Measurements from ENCODE around the gene GPALPP1.
"Not testable (repeated sequence)": the region's sequence is repeated elsewhere in the genome, so short reads cannot be mapped to it uniquely, and the experiment has no call there.

Gene GPALPP1, protein sequence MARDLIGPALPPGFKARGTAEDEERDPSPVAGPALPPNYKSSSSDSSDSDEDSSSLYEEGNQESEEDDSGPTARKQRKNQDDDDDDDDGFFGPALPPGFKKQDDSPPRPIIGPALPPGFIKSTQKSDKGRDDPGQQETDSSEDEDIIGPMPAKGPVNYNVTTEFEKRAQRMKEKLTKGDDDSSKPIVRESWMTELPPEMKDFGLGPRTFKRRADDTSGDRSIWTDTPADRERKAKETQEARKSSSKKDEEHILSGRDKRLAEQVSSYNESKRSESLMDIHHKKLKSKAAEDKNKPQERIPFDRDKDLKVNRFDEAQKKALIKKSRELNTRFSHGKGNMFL

GRCh38 chr13:44989071-44989889 is at the start of gene GPALPP1, which contains the start of gene NUFIP1:
TSS of gene GPALPP1 (plus strand) at chr13:44989538. CDS start at chr13:44989655, 117 bp downstream.
TSS of gene NUFIP1 (minus strand) at chr13:44989471. CDS start at chr13:44989436, 35 bp downstream.
- DNase-seq (ENCODE audit: low spot score), result peak; percentile 96

DNA sequence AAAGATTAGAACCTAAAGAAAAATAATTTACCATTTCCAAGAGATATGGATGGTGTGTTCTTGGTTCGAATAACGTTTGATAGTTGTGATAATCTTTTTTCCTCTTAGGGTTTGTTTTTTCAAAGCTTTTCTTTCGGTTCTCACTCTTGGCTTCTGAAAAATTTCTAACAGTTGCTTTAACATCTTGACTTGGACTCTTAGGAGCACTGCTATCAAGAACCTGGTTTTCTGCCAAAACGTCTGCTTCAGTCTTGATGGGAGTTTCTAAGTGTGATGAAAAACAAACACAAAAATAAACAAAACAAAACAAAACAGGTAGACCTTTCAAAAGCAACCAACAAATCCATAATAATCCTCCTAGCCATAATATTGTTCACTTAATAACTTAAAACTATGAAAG is 45.9 kb upstream of the GPALPP1 start:
- not testable (repeated sequence) for DNase-seq (ENCODE audit: low spot score)

DNA sequence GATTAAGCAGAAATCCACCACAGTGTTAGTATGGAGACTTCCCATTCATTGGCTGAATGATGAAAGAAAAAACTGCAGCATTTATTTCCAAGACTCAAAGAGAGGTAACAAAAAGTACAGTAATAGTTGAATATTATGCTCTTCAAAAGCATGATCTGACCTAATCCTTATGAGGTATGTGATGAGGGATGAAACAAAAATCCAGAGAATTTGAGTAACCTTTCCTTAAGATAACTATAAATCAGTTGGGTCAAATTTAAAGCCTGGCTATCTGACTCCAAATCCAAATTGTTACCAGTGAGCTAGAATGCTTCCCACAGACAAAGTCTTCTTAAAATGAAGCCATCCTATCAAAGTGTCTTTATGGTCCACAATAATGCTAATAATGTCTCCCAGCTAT is 38.2 kb upstream of the GPALPP1 start:
- DNase-seq (ENCODE audit: low spot score), result no peak

DNA sequence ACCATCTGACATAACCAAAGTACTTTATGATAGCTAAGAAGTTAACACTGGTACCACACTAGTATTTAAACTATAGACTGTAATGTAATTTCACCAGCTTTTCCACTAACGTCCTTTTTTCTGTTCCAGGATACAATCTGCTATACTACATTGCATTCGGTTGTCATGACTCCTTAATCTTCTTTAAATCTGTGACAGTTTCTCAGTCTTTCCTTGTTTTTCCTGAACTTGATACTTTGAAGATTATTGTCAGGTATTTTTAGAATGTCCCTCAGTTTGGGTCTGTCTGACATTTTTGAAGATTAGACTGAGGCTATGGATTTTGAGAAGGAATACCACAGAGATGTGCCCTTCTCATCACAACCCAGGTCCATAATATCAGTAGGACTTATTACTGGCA is 36.7 kb upstream of the GPALPP1 start:
- no peak for DNase-seq (ENCODE audit: low spot score)

DNA sequence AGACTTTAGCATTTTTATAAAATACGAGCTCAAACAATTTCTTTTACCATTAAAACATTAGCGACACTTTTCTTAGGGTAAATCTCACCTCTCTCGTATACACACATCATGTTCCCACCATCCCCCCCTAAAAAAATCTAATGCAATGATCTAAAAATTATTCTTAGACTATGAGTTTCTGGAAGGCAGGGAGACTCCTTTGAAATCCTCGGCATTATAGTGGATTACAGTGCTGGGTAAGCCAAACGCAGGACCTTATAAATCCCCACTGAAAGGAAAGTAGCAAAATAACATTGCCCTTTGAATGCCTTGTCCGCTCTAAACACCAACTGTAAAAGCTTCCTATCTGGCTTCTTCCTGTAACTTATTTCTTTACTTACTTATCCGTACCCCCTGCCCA is 35.1 kb upstream of the GPALPP1 start:
- DNase-seq (ENCODE audit: low spot score), result no peak

DNA sequence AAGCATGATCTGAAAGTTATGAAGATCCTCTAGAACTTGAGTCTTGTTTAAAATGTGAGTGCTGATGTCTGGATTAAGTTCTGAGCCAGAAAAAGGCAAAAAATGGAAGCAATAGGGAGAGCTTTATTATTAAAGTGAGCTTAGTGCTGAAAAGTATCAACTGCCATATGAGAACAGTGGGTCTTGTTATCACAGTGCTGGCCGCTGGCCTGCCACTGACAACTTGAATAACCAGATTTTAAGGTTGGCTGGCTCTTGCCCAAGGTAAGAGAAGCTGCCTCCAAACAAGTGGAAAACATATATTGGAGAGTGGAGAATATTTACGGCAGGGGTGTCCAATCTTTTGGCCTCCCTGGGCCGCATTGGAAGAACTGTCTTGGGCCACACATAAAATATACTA is 33.9 kb upstream of the GPALPP1 start:
- no peak for DNase-seq (ENCODE audit: low spot score)

- DNase-seq (ENCODE audit: low spot score), result no peak
Measured at GRCh38 chr13:44961997-44962396, 27.3 kb upstream of the GPALPP1 start.

DNA sequence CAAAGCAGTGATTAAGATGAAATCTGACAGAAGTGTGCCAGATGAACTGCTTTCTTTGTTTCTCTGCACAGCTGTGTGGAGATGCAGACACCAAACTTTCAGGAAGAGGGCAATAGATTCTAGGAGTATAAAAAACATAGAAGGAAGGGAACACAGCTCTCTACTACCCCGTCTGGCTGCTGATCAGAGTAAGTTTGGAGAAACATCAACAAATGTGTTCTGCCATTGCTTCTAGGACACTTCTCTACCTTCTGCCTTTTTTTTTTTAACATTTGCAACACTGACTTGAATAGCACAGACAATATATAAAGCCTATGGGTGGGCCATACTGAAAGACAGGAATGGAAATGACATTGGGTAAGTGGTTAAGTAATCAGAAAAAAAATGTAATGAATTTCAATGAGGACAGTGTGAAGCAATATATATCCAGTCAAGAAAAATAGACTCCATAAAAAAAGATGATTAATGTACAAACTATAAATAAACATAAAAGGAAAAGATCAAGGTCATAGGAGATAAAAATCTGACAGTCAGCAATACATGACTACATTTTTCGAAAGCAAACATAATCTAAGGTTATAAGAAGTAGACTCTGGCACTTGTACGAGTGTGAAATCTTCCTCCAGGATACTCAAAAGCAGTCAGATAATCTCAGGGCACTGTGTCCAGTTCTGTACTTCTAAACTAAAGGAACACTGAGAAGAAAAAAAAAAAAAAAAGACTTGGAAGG is 21.5 kb upstream of the GPALPP1 start:
- no peak for DNase-seq (ENCODE audit: low spot score)

DNA sequence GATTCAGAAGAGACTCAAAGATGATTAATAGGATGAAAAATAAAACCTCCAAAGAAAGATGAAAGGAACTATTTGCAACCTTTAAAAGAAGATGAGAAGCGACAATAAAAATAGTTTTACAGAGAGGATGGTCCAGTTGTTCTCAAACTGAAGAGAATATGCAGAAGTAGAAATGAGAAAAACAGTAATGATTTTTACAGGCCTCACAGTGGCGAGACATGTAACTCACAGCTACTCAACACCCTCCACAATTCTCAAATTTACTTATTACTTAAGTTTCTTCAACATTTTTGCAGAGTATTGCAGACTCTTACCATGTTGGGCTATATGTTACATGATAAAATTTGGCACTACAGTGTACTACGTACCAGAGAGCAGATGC is 20.9 kb upstream of the GPALPP1 start:
- no peak for DNase-seq (ENCODE audit: low spot score)

- peak; percentile 77 for DNase-seq (ENCODE audit: low spot score)
Measured at GRCh38 chr13:44969551-44970484, 19.5 kb upstream of the GPALPP1 start.

DNA sequence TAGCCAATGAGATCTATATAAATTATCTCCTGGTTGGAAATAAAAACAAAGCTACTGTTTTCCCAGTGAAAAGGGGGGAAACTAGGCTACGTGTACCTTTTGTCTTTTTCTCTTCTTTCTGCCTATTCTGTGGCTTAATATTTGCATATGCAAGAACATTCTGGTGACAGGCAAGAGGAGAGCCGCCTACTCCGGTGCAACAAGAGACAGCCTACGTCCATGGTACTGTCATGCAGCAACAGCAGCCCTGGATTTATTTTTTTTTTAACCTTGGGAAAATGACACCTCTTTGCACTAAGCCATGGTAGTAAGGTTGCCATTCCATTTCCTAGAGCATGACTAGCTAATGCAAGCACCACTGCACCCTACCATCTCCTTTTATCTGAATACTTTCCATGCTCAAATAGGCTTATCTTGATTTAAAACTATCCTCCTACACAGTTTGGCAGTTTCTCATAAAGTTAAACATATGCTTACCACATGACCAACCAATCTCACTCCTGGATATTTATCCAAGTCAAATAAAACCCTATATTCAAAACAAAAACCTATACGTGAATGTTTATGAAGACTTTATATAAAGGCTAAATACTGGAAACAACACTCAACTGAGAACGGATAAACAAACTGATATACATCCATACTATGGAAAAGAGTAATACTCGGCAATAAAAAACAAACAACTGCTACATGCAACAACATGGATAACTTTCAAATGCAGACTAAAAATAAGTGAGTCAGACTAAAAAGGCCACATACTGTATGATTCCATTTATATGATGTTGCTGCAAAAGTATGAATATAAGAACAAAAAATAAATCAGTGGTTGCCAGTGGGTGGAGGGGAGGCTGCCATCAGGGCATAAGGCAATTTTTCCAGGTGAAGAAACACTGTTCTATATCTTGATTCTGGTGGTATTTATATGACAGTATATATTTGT is 17.4 kb upstream of the GPALPP1 start:
- DNase-seq (ENCODE audit: low spot score), result peak; percentile 52

DNA sequence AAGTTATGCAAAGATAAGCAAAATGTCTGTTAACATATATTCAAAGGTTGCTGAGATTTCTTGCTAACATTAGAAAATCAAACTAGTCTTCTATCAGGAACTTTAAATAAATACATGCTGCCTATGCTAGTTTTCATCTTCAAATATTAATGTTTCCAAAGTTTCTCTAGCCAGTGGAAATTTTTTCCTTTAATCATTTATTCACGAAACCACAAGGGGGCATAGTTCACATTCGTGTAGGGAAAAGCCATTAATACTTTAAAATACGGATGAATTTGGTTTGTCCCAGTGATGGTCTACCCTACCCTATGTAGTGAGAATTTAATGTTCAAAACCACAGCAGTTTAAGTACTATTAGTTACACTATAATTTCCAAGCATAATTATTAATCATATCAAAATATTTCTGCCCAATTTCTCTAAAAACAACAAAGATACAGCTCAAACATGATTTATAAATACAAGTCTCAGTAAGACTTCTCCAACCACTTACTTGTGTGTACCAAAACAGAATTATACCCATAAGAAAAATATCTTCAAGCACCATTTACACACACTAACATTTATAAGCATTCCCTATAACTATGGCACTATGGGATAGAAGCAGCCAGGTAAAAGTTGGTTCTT is 16.3 kb upstream of the GPALPP1 start:
- peak; percentile 47 for DNase-seq (ENCODE audit: low spot score)

DNA sequence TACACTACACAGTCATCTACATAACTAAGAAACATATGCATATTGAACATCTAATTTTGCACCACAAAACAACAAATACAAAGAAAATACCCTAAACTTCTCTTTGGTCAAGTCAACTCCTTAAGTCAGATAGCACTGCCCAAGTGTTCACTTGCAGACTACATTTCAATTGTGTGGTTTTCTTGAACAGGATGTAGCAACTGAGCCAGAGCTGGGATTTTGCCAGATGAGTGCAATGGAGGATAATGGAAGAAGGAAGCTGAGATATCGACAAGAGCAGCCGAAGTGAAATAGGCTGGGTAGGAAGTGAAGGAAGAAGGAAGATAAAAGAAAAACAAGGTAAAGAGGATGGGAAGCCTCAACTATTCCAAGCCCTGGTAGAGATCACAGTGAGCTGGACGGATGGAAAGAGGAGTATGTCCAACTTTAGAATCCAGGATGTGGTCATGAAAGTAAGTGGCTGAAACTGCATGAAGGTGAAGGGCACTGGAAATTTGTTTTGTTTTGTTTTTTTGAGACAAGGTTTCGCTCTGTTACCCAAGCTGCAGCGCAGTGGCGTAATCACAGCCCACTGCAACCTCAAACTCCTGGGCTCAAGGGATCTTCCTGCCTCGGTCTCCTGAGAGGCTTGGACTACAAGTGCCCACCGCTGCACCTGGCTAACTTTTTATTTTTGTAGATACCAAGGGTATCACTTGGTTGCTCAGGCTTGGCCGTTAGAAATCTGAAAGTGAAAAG is 15.1 kb upstream of the GPALPP1 start:
- DNase-seq (ENCODE audit: low spot score), result peak; percentile 43

- DNase-seq (ENCODE audit: low spot score), result no peak
Measured at GRCh38 chr13:44976196-44976595, 13.1 kb upstream of the GPALPP1 start.

GRCh38 chr13:44976949-44977583 is 12.3 kb upstream of the GPALPP1 start:
- no peak for DNase-seq (ENCODE audit: low spot score)

DNA sequence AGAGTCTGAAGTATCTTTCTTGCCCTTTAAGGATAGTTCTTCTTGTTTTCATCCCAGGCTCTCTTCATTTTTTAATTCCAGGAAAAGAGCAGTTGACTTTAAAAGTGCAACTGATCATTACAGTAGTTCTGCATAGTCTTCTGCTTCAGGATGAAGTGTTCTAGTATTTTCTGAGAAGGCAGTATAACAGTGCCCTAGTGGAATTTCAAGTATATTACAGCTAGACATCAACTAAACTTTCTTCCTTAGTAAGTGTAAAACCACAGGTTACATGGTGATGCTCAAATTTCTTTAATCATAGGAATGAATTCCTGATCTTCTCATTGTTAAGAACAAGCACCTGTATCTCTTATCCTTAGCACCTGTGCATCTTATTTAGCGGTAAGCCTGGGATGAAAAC is 11.0 kb upstream of the GPALPP1 start:
- no peak for DNase-seq (ENCODE audit: low spot score)

DNA sequence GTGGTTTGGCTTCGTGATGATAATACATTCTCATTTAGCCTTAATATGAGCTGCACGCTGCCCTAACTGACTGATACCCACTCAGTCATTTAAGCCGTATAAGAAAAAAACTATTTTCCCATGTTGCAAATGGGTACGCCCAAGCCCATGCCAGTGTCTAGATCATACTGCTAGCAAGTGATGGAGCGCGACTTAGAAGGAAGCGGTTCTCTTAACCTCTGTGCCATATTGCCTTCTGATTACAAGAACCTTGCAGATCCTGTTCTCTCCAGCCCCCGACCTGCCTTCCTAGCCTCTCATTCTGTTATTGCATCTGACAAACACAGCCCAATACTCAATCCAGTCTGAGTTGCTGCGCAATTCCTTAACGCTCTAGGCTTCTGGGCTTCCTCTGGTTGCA is 603 bp downstream of the GPALPP1 start:
- no peak for DNase-seq (ENCODE audit: low spot score)

DNA sequence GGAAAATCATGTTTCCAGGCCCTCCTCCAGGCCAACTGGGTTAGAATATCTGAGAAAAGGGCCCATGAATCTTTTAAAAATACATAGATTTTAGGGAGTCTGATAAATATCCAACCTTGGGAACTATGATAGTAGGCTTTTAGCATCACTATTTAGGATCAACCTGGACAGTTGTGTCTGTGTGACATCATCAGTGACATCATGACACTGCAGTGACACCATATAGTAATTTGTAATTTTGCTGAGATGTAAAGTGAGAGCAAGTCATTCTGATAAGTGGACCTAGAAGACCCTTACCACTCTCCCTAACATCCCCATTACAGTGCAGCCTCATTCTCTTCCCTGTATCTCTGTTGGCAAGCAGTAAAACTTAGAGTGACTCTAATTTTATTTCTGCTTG is 14.1 kb downstream of the GPALPP1 start:
- no peak for DNase-seq (ENCODE audit: low spot score)

DNA sequence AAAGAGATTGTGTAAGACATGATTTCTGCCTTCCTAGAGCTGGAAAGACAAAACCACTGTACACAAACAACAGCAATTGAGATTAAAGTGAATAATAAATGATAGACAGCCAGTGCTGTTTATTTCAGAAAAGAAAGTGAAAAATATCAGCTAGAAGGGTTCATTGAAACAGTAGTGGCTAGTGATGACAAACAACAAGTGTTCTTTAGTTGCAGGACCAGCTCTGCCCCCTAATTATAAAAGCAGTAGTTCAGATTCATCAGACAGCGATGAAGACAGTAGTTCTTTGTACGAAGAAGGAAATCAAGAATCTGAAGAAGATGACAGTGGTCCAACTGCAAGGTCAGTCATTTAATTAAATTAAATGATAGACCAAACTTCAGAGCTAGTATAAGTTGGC is 14.8 kb downstream of the GPALPP1 start:
- DNase-seq (ENCODE audit: low spot score), result peak; percentile 7
